Measurements from ENCODE around the gene DAD1.

DNA sequence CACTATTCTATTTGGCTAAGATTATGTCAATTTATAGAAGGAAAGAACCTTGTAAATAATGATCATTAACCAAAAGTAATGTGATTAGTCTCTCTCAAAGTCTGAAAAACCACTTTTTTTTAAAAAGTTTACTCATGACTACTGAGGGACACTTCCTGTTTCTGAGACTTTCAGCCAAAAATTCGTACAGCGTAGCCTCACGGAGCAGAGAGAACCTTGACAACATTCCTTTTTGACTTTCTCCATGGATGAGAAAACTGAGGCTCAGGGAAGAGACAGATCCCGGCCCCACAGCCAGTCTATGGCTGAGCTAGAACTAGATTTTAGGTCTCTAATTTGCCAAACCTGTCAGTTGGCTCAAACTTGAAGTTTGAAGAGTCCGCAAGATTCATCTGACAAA lies 68.2 kb downstream of the DAD1 start:
- TF ChIP-seq, protein P1, sequence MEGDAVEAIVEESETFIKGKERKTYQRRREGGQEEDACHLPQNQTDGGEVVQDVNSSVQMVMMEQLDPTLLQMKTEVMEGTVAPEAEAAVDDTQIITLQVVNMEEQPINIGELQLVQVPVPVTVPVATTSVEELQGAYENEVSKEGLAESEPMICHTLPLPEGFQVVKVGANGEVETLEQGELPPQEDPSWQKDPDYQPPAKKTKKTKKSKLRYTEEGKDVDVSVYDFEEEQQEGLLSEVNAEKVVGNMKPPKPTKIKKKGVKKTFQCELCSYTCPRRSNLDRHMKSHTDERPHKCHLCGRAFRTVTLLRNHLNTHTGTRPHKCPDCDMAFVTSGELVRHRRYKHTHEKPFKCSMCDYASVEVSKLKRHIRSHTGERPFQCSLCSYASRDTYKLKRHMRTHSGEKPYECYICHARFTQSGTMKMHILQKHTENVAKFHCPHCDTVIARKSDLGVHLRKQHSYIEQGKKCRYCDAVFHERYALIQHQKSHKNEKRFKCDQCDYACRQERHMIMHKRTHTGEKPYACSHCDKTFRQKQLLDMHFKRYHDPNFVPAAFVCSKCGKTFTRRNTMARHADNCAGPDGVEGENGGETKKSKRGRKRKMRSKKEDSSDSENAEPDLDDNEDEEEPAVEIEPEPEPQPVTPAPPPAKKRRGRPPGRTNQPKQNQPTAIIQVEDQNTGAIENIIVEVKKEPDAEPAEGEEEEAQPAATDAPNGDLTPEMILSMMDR (IDR thresholded peaks at IDR 0.05): no peak
- TF ChIP-seq EZH2 (IDR thresholded peaks at IDR 0.05) (no peak), EZH2phosphoT487 (IDR thresholded peaks at IDR 0.05) (no peak)

Measured in neural progenitor cell (in vitro differentiated cells).